OCI-LY7 (cell line): ENCODE data around the gene MRI1.

Source experiments
- EZH2phosphoT487 ChIP-seq: fragments of 200-600 bp; sonication (generic); IDR thresholded peaks from 2 replicates; pipeline ENCODE4 v1.6.1; 2018; ENCODE audit warnings: low read depth, borderline replicate concordance, mild to moderate bottlenecking, mixed run types, antibody characterized with exemption, low read length, moderate library complexity, mixed read lengths
- TF ChIP-seq, protein P1 (sequence below): fragments of 200-600 bp; sonication (generic); conservative IDR thresholded peaks from 2 replicates; pipeline ENCODE4 v1.5.1; 2014; ENCODE audit warnings: mild to moderate bottlenecking, antibody characterized with exemption, low read length, moderate library complexity, mixed read lengths

DNA sequence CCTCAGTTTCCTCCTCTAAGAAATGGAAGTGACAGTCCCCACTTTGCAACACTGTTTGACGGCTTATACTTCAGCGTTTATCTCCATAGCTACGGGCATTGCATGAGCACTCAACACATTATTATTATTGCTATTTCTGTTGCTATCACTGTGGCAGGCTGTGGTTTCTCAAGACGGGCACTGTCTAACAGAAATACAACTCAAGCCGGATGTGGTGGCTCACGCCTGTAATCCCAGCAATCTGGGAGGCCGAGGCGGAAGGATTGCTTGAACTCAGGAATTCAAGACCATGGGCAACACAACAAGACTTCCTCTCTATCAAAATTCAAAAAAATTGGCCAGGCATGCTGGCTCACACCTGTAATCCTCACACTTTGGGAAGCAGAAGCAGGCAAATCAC lies 26.0 kb downstream of the MRI1 start:
- TF ChIP-seq EZH2phosphoT487, result no peak
- TF ChIP-seq, protein P1, sequence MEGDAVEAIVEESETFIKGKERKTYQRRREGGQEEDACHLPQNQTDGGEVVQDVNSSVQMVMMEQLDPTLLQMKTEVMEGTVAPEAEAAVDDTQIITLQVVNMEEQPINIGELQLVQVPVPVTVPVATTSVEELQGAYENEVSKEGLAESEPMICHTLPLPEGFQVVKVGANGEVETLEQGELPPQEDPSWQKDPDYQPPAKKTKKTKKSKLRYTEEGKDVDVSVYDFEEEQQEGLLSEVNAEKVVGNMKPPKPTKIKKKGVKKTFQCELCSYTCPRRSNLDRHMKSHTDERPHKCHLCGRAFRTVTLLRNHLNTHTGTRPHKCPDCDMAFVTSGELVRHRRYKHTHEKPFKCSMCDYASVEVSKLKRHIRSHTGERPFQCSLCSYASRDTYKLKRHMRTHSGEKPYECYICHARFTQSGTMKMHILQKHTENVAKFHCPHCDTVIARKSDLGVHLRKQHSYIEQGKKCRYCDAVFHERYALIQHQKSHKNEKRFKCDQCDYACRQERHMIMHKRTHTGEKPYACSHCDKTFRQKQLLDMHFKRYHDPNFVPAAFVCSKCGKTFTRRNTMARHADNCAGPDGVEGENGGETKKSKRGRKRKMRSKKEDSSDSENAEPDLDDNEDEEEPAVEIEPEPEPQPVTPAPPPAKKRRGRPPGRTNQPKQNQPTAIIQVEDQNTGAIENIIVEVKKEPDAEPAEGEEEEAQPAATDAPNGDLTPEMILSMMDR, result no peak
